Spleen (tissue), 11 donors: ENCODE data around the gene DDX4. TPM values are rescaled to one million over a fixed set of nuclear protein-coding genes. Genes with fewer than 3 reads are reported as not detected.
"Not testable (repeated sequence)": the region's sequence is repeated elsewhere in the genome, so short reads cannot be mapped to it uniquely, and the experiment has no call there.

Experiments
- DNase-seq: peaks from one replicate; pipeline ENCODE4 v3.0.0-alpha.2; 2020
- H3K27ac ChIP-seq, 8 donors: fragments of 200-600 bp; sonication (generic) in 7 of 8; 1 replicate in 4 of 8; 2 replicates in 4 of 8; pipeline versions ENCODE4 v1.5.0 to v1.8.0; 2016 to 2021; ENCODE audit warnings: inconsistent platforms in 4 of 8, mild to moderate bottlenecking in 4 of 8, moderate library complexity in 1 of 8
- H3K27me3 ChIP-seq, 7 donors: fragments of 200-600 bp; sonication (generic) in 6 of 7; replicated peaks in 1 of 7; 1 replicate in 4 of 7; 2 replicates in 3 of 7; pipeline versions ENCODE4 v1.5.0 to v1.8.0; 2016 to 2021; ENCODE audit warnings: inconsistent platforms in 3 of 7, mild to moderate bottlenecking in 1 of 7
- H3K36me3 ChIP-seq, 6 donors: fragments of 200-600 bp; sonication (generic) in 5 of 6; 1 replicate in 4 of 6; 2 replicates in 2 of 6; pipeline versions ENCODE4 v1.5.0 to v1.8.0; 2016 to 2021; ENCODE audit warnings: inconsistent platforms in 2 of 6
- H3K4me1 ChIP-seq, 6 donors: fragments of 200-600 bp; sonication (generic) in 5 of 6; 1 replicate in 3 of 6; 2 replicates in 3 of 6; pipeline versions ENCODE4 v1.5.0 to v1.8.0; 2016 to 2021; ENCODE audit warnings: inconsistent platforms in 3 of 6
- H3K4me3 ChIP-seq, 8 donors: fragments of 200-600 bp; sonication (generic) in 7 of 8; 1 replicate in 4 of 8; 2 replicates in 4 of 8; pipeline versions ENCODE4 v1.5.0 to v1.8.0; 2016 to 2021; ENCODE audit warnings: inconsistent platforms in 4 of 8, mild to moderate bottlenecking in 4 of 8, moderate library complexity in 2 of 8
- H3K9me3 ChIP-seq, 8 donors: fragments of 200-600 bp; sonication (generic) in 7 of 8; 1 replicate in 4 of 8; 2 replicates in 4 of 8; pipeline versions ENCODE4 v1.5.0 to v1.8.0; 2016 to 2021; ENCODE audit warnings: inconsistent platforms in 4 of 8
- POLR2A ChIP-seq, 3 donors: fragments of 450-650 bp; IDR thresholded peaks; one replicate each; pipeline ENCODE4 v1.5.1; 2017; ENCODE audit warnings: antibody characterized with exemption in 3 of 3, mild to moderate bottlenecking in 1 of 3
- POLR2AphosphoS5 ChIP-seq, 3 donors: sonication (generic); formaldehyde crosslinking; IDR thresholded peaks; one replicate each; pipeline ENCODE4 v1.5.1; 2017; ENCODE audit warnings: antibody characterized with exemption in 3 of 3
- WGBS, 5 donors: extraction: QIAGEN DNeasy Blood & Tissue Kit in 3 of 5; methylation state at CpG; one replicate each; pipeline versions ENCODE4 v1.1.5 to v1.1.7; 2013 to 2018; 5-methylcytosine and 5-hydroxymethylcytosine counted together
- intact Hi-C: fragments of 100-400 bp; cut with DNase I; formaldehyde crosslinking; loops from one replicate; pipeline ENCODE4 v1.15.0; 2023; ENCODE audit warnings: low total_unique reads
- polyA plus RNA-seq, 3 donors: library from polyadenylated mRNA; stranded (reverse); fragments of 200-250 nt; gene quantifications; one replicate each; pipeline ENCODE4 v1.2.1, GENCODE V29; 2013
- total RNA-seq, 7 donors: library from RNA; depleted of rRNA in 3 of 7; stranded (reverse); fragments of >200 nt in 3 of 7; fragmentation: NEBNext Ultra II Directional in 4 of 7; extraction: Animal tissue kit (Norgen Biotek cat#: 25700) in 4 of 7; gene quantifications; one replicate each; pipeline versions ENCODE4 v1.1.0 to v1.2.1, GENCODE V29; 2016 to 2021
- TF ChIP-seq, protein P1 (sequence below), 11 experiments: fragments of 200-600 bp in 7 of 11; fragments of 450-650 bp in 4 of 11; sonication (generic) in 4 of 11; IDR thresholded peaks in 8 of 11; conservative IDR thresholded peaks in 3 of 11; 1 replicate in 7 of 11; 2 replicates in 4 of 11; pipeline versions ENCODE4 v1.4.0 to v1.8.0; 2016 to 2021; ENCODE audit warnings: antibody characterized with exemption in 11 of 11, inconsistent platforms in 4 of 11, mild to moderate bottlenecking in 1 of 11
- donor health status: healthy with polysubstance abuse.
- donor health status: DM: no; HTN: no; CAD: no; lungs with moderate emphysema.
- donor health status: DM: no; HTN: no; CAD: no.
- donor health status: Bipolar disorder and iron deficiency.
- donor health status: healthy.
- donor health status: DM: no; HTN: no; CAD: no.
- donor health status: DM: yes; HTN: yes; CAD: no.

Gene DDX4
- total and polyA plus RNA-seq, 10 donors, result 0.07 to 0.30 TPM; not detected in 8

DNA sequence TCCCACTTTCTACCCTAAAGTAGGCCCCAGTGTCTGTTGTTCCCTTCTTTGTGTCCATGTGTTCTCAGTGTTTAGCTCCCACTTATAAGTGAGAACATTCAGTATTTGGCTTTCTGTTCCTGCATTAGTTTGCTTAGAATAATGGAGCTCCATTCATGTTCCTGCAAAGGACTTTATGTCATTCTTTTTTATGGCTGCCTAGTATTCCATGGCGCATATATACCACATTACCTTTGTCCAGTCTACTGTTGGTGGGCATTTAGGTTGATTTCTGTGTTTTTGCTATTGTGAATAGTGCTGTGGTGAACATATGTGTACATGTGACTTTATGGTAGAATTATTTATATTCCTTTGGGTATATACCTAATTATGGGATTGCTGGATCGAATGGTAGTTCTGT, 30.4 kb downstream of the DDX4 start:
- no peak for DNase-seq
- Histone ChIP-seq H3K27me3 (no peaks in the 10 kb centered on the region), H3K36me3 (no peaks in the 10 kb centered on the region), H3K4me1 (no peaks in the 10 kb centered on the region), H3K27ac (no peak overlapping the region), H3K9me3 (no peaks in the 10 kb centered on the region), H3K4me3 (no peak overlapping the region)
- TF ChIP-seq, protein P1, sequence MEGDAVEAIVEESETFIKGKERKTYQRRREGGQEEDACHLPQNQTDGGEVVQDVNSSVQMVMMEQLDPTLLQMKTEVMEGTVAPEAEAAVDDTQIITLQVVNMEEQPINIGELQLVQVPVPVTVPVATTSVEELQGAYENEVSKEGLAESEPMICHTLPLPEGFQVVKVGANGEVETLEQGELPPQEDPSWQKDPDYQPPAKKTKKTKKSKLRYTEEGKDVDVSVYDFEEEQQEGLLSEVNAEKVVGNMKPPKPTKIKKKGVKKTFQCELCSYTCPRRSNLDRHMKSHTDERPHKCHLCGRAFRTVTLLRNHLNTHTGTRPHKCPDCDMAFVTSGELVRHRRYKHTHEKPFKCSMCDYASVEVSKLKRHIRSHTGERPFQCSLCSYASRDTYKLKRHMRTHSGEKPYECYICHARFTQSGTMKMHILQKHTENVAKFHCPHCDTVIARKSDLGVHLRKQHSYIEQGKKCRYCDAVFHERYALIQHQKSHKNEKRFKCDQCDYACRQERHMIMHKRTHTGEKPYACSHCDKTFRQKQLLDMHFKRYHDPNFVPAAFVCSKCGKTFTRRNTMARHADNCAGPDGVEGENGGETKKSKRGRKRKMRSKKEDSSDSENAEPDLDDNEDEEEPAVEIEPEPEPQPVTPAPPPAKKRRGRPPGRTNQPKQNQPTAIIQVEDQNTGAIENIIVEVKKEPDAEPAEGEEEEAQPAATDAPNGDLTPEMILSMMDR (IDR thresholded peaks at IDR 0.05 in 8 of 11, conservative IDR thresholded peaks at IDR 0.05 in 3 of 11), result no peak
- TF ChIP-seq POLR2AphosphoS5 (IDR thresholded peaks at IDR 0.05), result no peak
- no peak for TF ChIP-seq POLR2A (IDR thresholded peaks at IDR 0.05)
- WGBS, 5 donors, result 93 to 99% (median 96%) methylated on average over 2 of the region's 2 CpGs
- intact Hi-C loops, result no loop called here

DNA sequence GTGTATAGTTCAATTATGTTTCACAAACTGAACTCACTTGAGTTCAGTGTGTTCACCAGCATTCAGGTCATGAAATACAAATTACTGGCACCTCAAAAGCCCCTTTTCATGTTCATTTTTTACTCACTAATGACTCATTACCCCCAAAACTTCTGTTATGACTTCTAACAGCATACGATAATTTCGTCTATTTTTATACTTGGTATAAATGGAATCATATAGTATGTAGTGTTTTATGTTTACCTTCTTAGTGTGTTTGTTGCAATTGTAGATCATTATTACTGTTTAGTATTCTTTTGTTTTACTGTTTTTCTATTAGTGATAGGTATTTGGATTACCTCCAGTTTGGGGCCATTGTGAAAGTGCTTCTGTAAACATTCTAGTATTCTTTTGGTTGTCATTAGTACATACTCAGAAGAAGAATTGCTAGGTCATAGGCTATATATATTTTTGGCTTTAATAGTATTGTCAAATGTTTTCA, 33.4 kb downstream of the DDX4 start:
- H3K4me1 ChIP-seq, result no peaks in the 10 kb centered on the region
- H3K4me3 ChIP-seq, result no peak overlapping the region
- no peaks in the 10 kb centered on the region for H3K36me3 ChIP-seq
- WGBS, 5 donors, result 58 to 83% (median 76%) methylated on average over 2 of the region's 2 CpGs
- no peaks in the 10 kb centered on the region for H3K9me3 ChIP-seq
- no peak overlapping the region for H3K27ac ChIP-seq
- H3K27me3 ChIP-seq, result peaks cover 0 to 6% (median 0%) of the 10 kb centered on the region in 7 donors
- TF ChIP-seq, protein P1 (IDR thresholded peaks at IDR 0.05 in 8 of 11, conservative IDR thresholded peaks at IDR 0.05 in 3 of 11), result no peak
- TF ChIP-seq POLR2A (IDR thresholded peaks at IDR 0.05) (no peak), POLR2AphosphoS5 (IDR thresholded peaks at IDR 0.05) (no peak)
- intact Hi-C loops, result no loop called here
- no peak for DNase-seq

DNA sequence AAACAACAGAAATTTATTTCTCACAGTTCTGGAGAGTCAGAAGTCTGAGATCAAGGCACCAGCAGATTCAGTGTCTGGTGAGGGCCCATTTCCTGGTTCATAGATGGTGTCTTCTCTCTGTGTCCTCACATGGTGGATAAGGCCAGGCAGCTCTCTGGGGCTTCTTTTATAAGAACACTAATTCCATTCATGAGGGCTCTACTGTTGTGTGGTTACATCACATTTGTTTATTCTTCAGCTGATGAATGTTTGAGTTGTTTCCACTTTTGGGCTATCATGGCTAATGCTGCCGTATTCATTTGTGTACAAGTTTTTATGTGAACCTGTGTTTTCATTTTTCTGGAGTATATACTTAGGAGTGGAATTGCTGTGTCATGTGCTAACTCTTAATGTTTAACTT, 35.2 kb downstream of the DDX4 start:
- 47 to 97% (median 96%) methylated on average over 1 of the region's 1 CpG for WGBS, 5 donors

DNA sequence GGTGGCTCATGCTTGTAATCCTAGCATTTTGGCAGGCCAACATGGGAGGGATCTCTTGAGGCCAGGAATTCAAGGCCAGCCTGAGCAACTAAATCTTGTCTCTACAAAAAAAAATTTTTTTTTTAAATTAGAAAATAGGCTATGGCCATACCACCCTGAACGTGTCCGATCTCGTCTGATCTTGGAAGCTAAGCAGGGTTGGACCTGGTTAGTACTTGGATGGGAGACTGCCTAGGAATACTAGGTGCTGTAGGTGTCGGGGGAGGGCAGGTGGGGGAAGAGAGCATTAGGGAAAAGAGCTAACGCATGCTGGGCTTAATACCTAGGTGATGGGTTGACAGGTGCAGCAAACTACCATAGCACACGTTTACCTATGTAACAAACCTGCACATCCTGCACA, 39.5 kb downstream of the DDX4 start:
- Histone ChIP-seq H3K4me1 (no peaks in the 10 kb centered on the region), H3K9me3 (no peaks in the 10 kb centered on the region), H3K36me3 (no peaks in the 10 kb centered on the region), H3K27ac (no peak overlapping the region), H3K4me3 (no peak overlapping the region), H3K27me3 (peaks cover 0 to 9% (median 0%) of the 10 kb centered on the region in 7 donors)
- DNase-seq, result no peak
- 90 to 96% (median 91%) methylated on average over 6 of the region's 6 CpGs for WGBS, 5 donors
- intact Hi-C loops, result no loop called here
- TF ChIP-seq POLR2AphosphoS5 (IDR thresholded peaks at IDR 0.05) (no peak), POLR2A (IDR thresholded peaks at IDR 0.05) (no peak)

More for the DNA sequence above, 35.2 kb downstream of the DDX4 start:
- intact Hi-C loops, result no loop called here
- H3K27ac ChIP-seq, result no peak overlapping the region
- H3K9me3 ChIP-seq, result no peaks in the 10 kb centered on the region
- no peak for DNase-seq
- H3K4me3 ChIP-seq, result no peak overlapping the region
- no peaks in the 10 kb centered on the region for H3K4me1 ChIP-seq
- H3K27me3 ChIP-seq, result peaks cover 0 to 9% (median 0%) of the 10 kb centered on the region in 7 donors
- H3K36me3 ChIP-seq, result no peaks in the 10 kb centered on the region
- TF ChIP-seq, protein P1 (IDR thresholded peaks at IDR 0.05 in 8 of 11, conservative IDR thresholded peaks at IDR 0.05 in 3 of 11), result no peak
- TF ChIP-seq POLR2A (IDR thresholded peaks at IDR 0.05) (no peak), POLR2AphosphoS5 (IDR thresholded peaks at IDR 0.05) (no peak)

DNA sequence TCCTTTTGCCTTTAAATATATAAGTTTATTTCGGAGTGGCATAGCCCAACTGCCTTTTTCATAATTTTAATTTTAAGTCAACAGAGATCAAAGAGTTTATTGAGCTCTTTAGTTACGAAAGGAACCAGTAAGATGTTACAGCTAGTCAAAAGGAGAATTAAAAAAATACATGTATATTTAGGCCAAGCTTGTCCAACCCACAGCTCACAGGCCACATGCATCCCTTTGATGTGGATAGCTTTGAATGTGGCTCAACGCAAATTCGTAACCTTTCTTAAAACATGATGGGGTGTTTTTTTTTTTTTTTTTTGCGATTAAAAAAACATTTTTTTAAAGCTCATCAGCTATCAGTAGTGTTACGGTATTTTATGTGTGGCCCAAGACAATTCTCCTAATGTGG, 63.1 kb downstream of the DDX4 start:
- WGBS, 5 donors, result 74 to 87% (median 82%) methylated on average over 6 of the region's 6 CpGs
- TF ChIP-seq POLR2A (IDR thresholded peaks at IDR 0.05), result no peak
- TF ChIP-seq, protein P1 (IDR thresholded peaks at IDR 0.05 in 8 of 11, conservative IDR thresholded peaks at IDR 0.05 in 3 of 11), result no peak
- no peak for TF ChIP-seq POLR2AphosphoS5 (IDR thresholded peaks at IDR 0.05)
- intact Hi-C loops, result no loop called here

DNA sequence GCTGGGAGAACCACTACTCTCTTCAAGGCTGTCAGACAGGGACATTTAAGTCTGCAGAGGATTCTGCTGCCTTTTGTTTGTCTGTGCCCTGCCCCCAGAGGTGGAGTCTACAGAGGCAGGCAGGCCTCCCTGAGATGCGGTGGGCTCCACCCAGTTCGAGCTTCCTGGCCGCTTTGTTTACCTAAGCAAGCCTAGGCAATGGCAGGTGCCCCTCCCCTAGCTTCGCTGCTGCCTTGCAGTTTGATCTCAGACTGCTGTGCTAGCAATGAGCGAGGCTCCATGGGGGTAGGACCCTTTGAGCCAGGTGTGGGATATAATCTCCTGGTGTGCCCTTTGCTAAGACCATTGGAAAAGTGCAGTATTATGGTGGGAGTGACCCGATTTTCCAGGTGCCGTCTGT, 71.0 kb downstream of the DDX4 start:
- DNase-seq, H3K4me3 ChIP-seq, H3K4me1 ChIP-seq, intact Hi-C loops, H3K27ac ChIP-seq, H3K36me3 ChIP-seq: not testable (repeated sequence)
- 80 to 97% (median 92%) methylated on average over 6 to 7 of the region's 7 CpGs for WGBS, 5 donors
- Histone ChIP-seq H3K9me3 (peaks cover 0 to 24% (median 7%) of the 10 kb centered on the region in 8 donors), H3K27me3 (peaks cover 0 to 11% (median 0%) of the 10 kb centered on the region in 7 donors)

More for the DNA sequence above, 63.1 kb downstream of the DDX4 start:
- no peaks in the 10 kb centered on the region for H3K36me3 ChIP-seq
- no peak for DNase-seq
- H3K27ac ChIP-seq, result no peak overlapping the region
- no peaks in the 10 kb centered on the region for H3K27me3 ChIP-seq
- H3K4me3 ChIP-seq, result no peak overlapping the region
- no peaks in the 10 kb centered on the region for H3K4me1 ChIP-seq
- H3K9me3 ChIP-seq, result no peaks in the 10 kb centered on the region

DNA sequence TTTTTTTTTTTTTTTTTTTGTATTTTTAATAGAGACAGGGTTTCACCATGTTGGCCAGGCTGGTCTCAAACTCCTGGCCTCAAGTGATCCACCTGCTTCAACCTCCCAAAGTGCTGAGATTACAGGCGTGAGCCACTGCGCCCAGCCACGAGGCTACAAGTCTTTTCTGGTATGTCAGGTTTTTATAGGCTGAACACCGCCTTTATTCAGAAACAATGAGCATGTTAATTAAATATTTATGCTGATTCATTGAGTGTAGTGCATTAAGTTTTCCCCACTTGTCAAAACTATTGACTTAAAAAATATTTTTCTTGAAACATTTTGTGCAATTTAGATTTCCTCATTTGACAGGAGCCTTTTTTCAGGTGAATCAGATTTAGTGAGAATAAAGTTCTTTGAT, 78.1 kb downstream of the DDX4 start:
- H3K4me3 ChIP-seq, H3K4me1 ChIP-seq, DNase-seq, H3K36me3 ChIP-seq, intact Hi-C loops, H3K9me3 ChIP-seq, H3K27ac ChIP-seq: not testable (repeated sequence)
- H3K27me3 ChIP-seq, result peaks cover 0 to 10% (median 0%) of the 10 kb centered on the region in 7 donors
- 86 to 96% (median 88%) methylated on average over 4 of the region's 4 CpGs for WGBS, 5 donors
